NCI-H187 treated with DMSO at 0.1 percent for 48 hours (cell line): Measurements from ENCODE around the gene LGALS12.

Experiments
- DNase-seq: peaks from one replicate; lab custom pipeline; 2025; lab: John Stamatoyannopoulos, UW

Gene LGALS12

GRCh38 chr11:63563201-63564055, 57.5 kb downstream of the LGALS12 start, which contains the start of gene PLAAT2:
Gene PLAAT2 (minus strand): TSS chr11:63563379. CDS start chr11:63563324, 55 bp downstream.
- DNase-seq = no peak

- peak; percentile 16 for DNase-seq
These were observed 58.3 kb downstream of the LGALS12 start for GRCh38 chr11:63564056-63564774.

GRCh38 chr11:63564784-63565350, 59.0 kb downstream of the LGALS12 start:
- no peak for DNase-seq
